Mammary epithelial cell (primary cell): Measurements from ENCODE around the gene TGM5.

Experiments
- CTCF ChIP-seq, 2 donors: IDR thresholded peaks in 1 of 2; conservative IDR thresholded peaks in 1 of 2; 2 replicates each; pipeline ENCODE4 v1.5.1; 2011 to 2012; ENCODE audit warnings: inconsistent platforms in 2 of 2, low read length in 2 of 2, mild to moderate bottlenecking in 2 of 2, control low read depth in 1 of 2, low read depth in 1 of 2; ENCODE audit not compliant: insufficient read depth in 1 of 2; ENCODE audit errors: extremely low read depth in 1 of 2
- EZH2 ChIP-seq: IDR thresholded peaks from 2 replicates; pipeline ENCODE4 v1.6.1; 2012; ENCODE audit warnings: low read length, inconsistent platforms, borderline replicate concordance

- no peak for TF ChIP-seq CTCF (conservative IDR thresholded peaks at IDR 0.05 in 1 of 2, IDR thresholded peaks at IDR 0.05 in 1 of 2; ENCODE audit: extremely low read depth in 1 of 2, insufficient read depth in 1 of 2, low read depth in 1 of 2, low read length in 2 of 2)
- no peak for TF ChIP-seq EZH2
Observed at GRCh38 chr15:43274136-43274535, 7.4 kb upstream of the TGM5 start.
